Stomach (tissue), 4 donors: ENCODE measurements around the gene GPC2.

Experiments
- CTCF ChIP-seq, 7 experiments: fragments of 450-650 bp in 4 of 7; fragments of 200-600 bp in 3 of 7; sonication (generic) in 3 of 7; IDR thresholded peaks; one replicate each; pipeline ENCODE4 v1.5.1; 2016 to 2019; ENCODE audit warnings: antibody characterized with exemption in 7 of 7, control low read depth in 2 of 7, mild to moderate bottlenecking in 1 of 7
- POLR2A ChIP-seq, 4 donors: fragments of 450-650 bp; IDR thresholded peaks; one replicate each; pipeline ENCODE4 v1.6.1; 2016; ENCODE audit warnings: antibody characterized with exemption in 4 of 4, control low read depth in 2 of 4, mild to moderate bottlenecking in 1 of 4, moderate library complexity in 1 of 4
- POLR2AphosphoS5 ChIP-seq, 3 donors: sonication (generic); formaldehyde crosslinking; IDR thresholded peaks; one replicate each; pipeline ENCODE4 v1.6.1; 2016; ENCODE audit warnings: antibody characterized with exemption in 3 of 3

GRCh38 chr7:100119970-100120732 lies 57.0 kb downstream of the GPC2 start:
- no peak for TF ChIP-seq CTCF (IDR thresholded peaks at IDR 0.05)
- TF ChIP-seq POLR2A (IDR thresholded peaks at IDR 0.05): no peak
- TF ChIP-seq POLR2AphosphoS5 (IDR thresholded peaks at IDR 0.05): no peak
